ENCODE data around the gene CYB561D2. TPM values are rescaled to one million over a fixed set of nuclear protein-coding genes. Genes with fewer than 3 reads are reported as not detected.

Gene CYB561D2
- total and polyA plus RNA-seq, 3 experiments from 2014 or later, result 32.4 to 78.2 (median 37.7) TPM

- peak overlapping the region; percentile 91 for H3K4me3 ChIP-seq (ENCODE audit: low read length)
- H3K9me3 Mint-ChIP-seq, result no peaks in the 10 kb centered on the region
- peak overlapping the region; percentile 85 to 94 (median 92) for H3K4me3 Mint-ChIP-seq
- DNase-seq, result no peak
- no peaks in the 10 kb centered on the region for H3K9me3 ChIP-seq (ENCODE audit: low read length)
- H3K4me1 ChIP-seq (ENCODE audit: insufficient read depth, low read length), result peaks cover 35% of the 10 kb centered on the region
- H3K36me3 ChIP-seq (ENCODE audit: insufficient read depth, low read length), result no peaks in the 10 kb centered on the region
- CTCF ChIA-PET, result interaction anchor here (1.0 to 2.0 kb wide), 4 partner anchors 9 to 73 kb away, joined by 3 to 8 read pairs (median 4); partner anchors contain the start of genes CYB561D2, NPRL2, RASSF1 and TUSC2
- POLR2A ChIA-PET, result interaction anchor here (0.5 to 5.2 kb wide), 4 partner anchors 14 to 34 kb away, joined by 3 to 31 read pairs (median 10); partner anchors contain the start of genes HYAL3 and NAA80
- no peaks in the 10 kb centered on the region for H3K27me3 ChIP-seq (ENCODE audit: insufficient read depth, low read length, poor library complexity, severe bottlenecking)
- peak overlapping the region in 5 of 8 donors; percentile 47 to 93 (median 79) for H3K27ac Mint-ChIP-seq
- peaks cover 41 to 68% (median 53%) of the 10 kb centered on the region in 3 donors for H3K4me1 Mint-ChIP-seq
- H3K27ac ChIP-seq (ENCODE audit: low read depth, low read length), result peak overlapping the region; percentile 88
- peaks cover 0 to 8% (median 2%) of the 10 kb centered on the region in 3 donors for H3K36me3 Mint-ChIP-seq
- peaks cover 0 to 3% of the 10 kb centered on the region in 2 donors for H3K27me3 Mint-ChIP-seq
Measured at GRCh38 chr3:50319894-50320625, 30.6 kb upstream of the CYB561D2 start.

- peak in 4 of 5 donors; percentile 46 to 72 (median 54) for DNase-seq
- Mint-ChIP-seq H3K27me3 (peaks cover 0 to 3% of the 10 kb centered on the region in 2 donors), H3K9me3 (no peaks in the 10 kb centered on the region), H3K4me1 (peaks cover 37 to 62% (median 48%) of the 10 kb centered on the region in 3 donors), H3K27ac (peak overlapping the region; percentile 73 to 93 (median 87)), H3K4me3 (peak overlapping the region; percentile 85 to 94 (median 92)), H3K36me3 (peaks cover 0 to 14% (median 2%) of the 10 kb centered on the region in 3 donors)
- H3K27me3 ChIP-seq (ENCODE audit: insufficient read depth, low read length, poor library complexity, severe bottlenecking), result no peaks in the 10 kb centered on the region
- CTCF ChIA-PET, result interaction anchor here (1.0 to 2.0 kb wide), 7 partner anchors 16 to 74 kb away, joined by 3 to 9 read pairs (median 4); partner anchors contain the start of genes CYB561D2, HYAL3, NAA80 and NPRL2
- H3K4me3 ChIP-seq (ENCODE audit: low read length), result peak overlapping the region; percentile 91
- peak overlapping the region; percentile 88 for H3K27ac ChIP-seq (ENCODE audit: low read depth, low read length)
- H3K36me3 ChIP-seq (ENCODE audit: insufficient read depth, low read length), result peaks cover 2% of the 10 kb centered on the region
- POLR2A ChIA-PET, result interaction anchor here (0.5 to 2.3 kb wide), 6 partner anchors 15 to 76 kb away, joined by 3 to 12 read pairs (median 4); partner anchors contain the start of genes CYB561D2, HYAL3, NAA80 and NPRL2
- H3K4me1 ChIP-seq (ENCODE audit: insufficient read depth, low read length), result peaks cover 35% of the 10 kb centered on the region
- no peaks in the 10 kb centered on the region for H3K9me3 ChIP-seq (ENCODE audit: low read length)
Measured at GRCh38 chr3:50320853-50321335, 29.8 kb upstream of the CYB561D2 start.

GRCh38 chr3:50321336-50322114 lies 29.1 kb upstream of the CYB561D2 start:
- no peaks in the 10 kb centered on the region for H3K27me3 ChIP-seq (ENCODE audit: insufficient read depth, low read length, poor library complexity, severe bottlenecking)
- H3K36me3 Mint-ChIP-seq, result peaks cover 0 to 19% (median 0%) of the 10 kb centered on the region in 3 donors
- CTCF ChIA-PET, result interaction anchor here (1.4 to 2.0 kb wide), 6 partner anchors 11 to 29 kb away, joined by 3 to 9 read pairs (median 5); partner anchors contain the start of genes CYB561D2, HYAL3, NAA80 and NPRL2
- H3K9me3 Mint-ChIP-seq, result no peaks in the 10 kb centered on the region
- H3K4me3 Mint-ChIP-seq, result peak overlapping the region; percentile 80 to 93 (median 87)
- H3K4me3 ChIP-seq (ENCODE audit: low read length), result peak overlapping the region; percentile 91
- H3K9me3 ChIP-seq (ENCODE audit: low read length), result no peaks in the 10 kb centered on the region
- H3K4me1 Mint-ChIP-seq, result peaks cover 36 to 60% (median 44%) of the 10 kb centered on the region in 3 donors
- H3K27ac Mint-ChIP-seq, result peak overlapping the region in 7 of 8 donors; percentile 78 to 98 (median 91)
- peak overlapping the region; percentile 88 for H3K27ac ChIP-seq (ENCODE audit: low read depth, low read length)
- peaks cover 0 to 3% of the 10 kb centered on the region in 2 donors for H3K27me3 Mint-ChIP-seq
- peaks cover 29% of the 10 kb centered on the region for H3K4me1 ChIP-seq (ENCODE audit: insufficient read depth, low read length)
- peaks cover 4% of the 10 kb centered on the region for H3K36me3 ChIP-seq (ENCODE audit: insufficient read depth, low read length)
- POLR2A ChIA-PET, result interaction anchor here (0.5 to 2.3 kb wide), 4 partner anchors 15 to 76 kb away, joined by 4 to 9 read pairs (median 4); partner anchors contain the start of genes CYB561D2, HYAL3, NAA80 and NPRL2
- peak; percentile 70 to 84 (median 76) for DNase-seq

GRCh38 chr3:50322115-50322385 lies 28.6 kb upstream of the CYB561D2 start:
- Histone ChIP-seq H3K9me3 (ENCODE audit: low read length) (no peaks in the 10 kb centered on the region), H3K4me1 (ENCODE audit: insufficient read depth, low read length) (peaks cover 28% of the 10 kb centered on the region), H3K4me3 (ENCODE audit: low read length) (peak overlapping the region; percentile 91), H3K36me3 (ENCODE audit: insufficient read depth, low read length) (peaks cover 4% of the 10 kb centered on the region), H3K27me3 (ENCODE audit: insufficient read depth, low read length, poor library complexity, severe bottlenecking) (no peaks in the 10 kb centered on the region), H3K27ac (ENCODE audit: low read depth, low read length) (peak overlapping the region; percentile 88)
- ChIA-PET CTCF (interaction anchor here (1.4 to 2.0 kb wide), 6 partner anchors 10 to 28 kb away, joined by 3 to 9 read pairs (median 5); partner anchors contain the start of genes CYB561D2, HYAL3, NAA80 and NPRL2), POLR2A (interaction anchor here (1.4 to 2.3 kb wide), 3 partner anchors 15 to 29 kb away, joined by 4 to 9 read pairs (median 4); partner anchors contain the start of genes CYB561D2, HYAL3, NAA80 and NPRL2)
- H3K36me3 Mint-ChIP-seq, result peaks cover 0 to 21% (median 0%) of the 10 kb centered on the region in 3 donors
- DNase-seq, result no peak
- no peaks in the 10 kb centered on the region for H3K9me3 Mint-ChIP-seq
- peak overlapping the region in 1 of 8 donors; percentile 23 for H3K27ac Mint-ChIP-seq
- peaks cover 0 to 1% of the 10 kb centered on the region in 2 donors for H3K27me3 Mint-ChIP-seq
- peaks cover 35 to 59% (median 44%) of the 10 kb centered on the region in 3 donors for H3K4me1 Mint-ChIP-seq
- peak overlapping the region in 6 of 7 donors; percentile 80 to 93 (median 86) for H3K4me3 Mint-ChIP-seq

GRCh38 chr3:50322386-50323091 lies 28.1 kb upstream of the CYB561D2 start, which contains the start of gene HYAL2:
HYAL2 (minus strand) TSS chr3:50322745; CDS start chr3:50320489, 2,256 bp downstream.
- H3K27me3 Mint-ChIP-seq, result peaks cover 0 to 1% of the 10 kb centered on the region in 2 donors
- H3K36me3 ChIP-seq (ENCODE audit: insufficient read depth, low read length), result peaks cover 4% of the 10 kb centered on the region
- no peaks in the 10 kb centered on the region for H3K9me3 ChIP-seq (ENCODE audit: low read length)
- H3K4me1 ChIP-seq (ENCODE audit: insufficient read depth, low read length), result peaks cover 28% of the 10 kb centered on the region
- peaks cover 33 to 59% (median 44%) of the 10 kb centered on the region in 3 donors for H3K4me1 Mint-ChIP-seq
- no peak for DNase-seq
- H3K27ac ChIP-seq (ENCODE audit: low read depth, low read length), result peak within 1 kb of the TSS; percentile 88
- H3K9me3 Mint-ChIP-seq, result no peaks in the 10 kb centered on the region
- peaks cover 0 to 21% (median 0%) of the 10 kb centered on the region in 3 donors for H3K36me3 Mint-ChIP-seq
- ChIA-PET POLR2A (interaction anchor here (1.4 to 2.0 kb wide), 3 partner anchors 15 to 28 kb away, joined by 4 to 6 read pairs (median 4); partner anchors contain the start of genes CYB561D2, HYAL3, NAA80 and NPRL2), CTCF (interaction anchor here (1.4 to 2.0 kb wide), 7 partner anchors 10 to 76 kb away, joined by 3 to 9 read pairs (median 5); partner anchors contain the start of genes CYB561D2, HYAL3, NAA80 and NPRL2)
- H3K27me3 ChIP-seq (ENCODE audit: insufficient read depth, low read length, poor library complexity, severe bottlenecking), result no peaks in the 10 kb centered on the region
- peak within 1 kb of the TSS; percentile 78 to 98 (median 90) for H3K27ac Mint-ChIP-seq
- H3K4me3 Mint-ChIP-seq, result peak within 1 kb of the TSS; percentile 80 to 93 (median 87)
- peak within 1 kb of the TSS; percentile 91 for H3K4me3 ChIP-seq (ENCODE audit: low read length)

- Mint-ChIP-seq H3K4me3 (peak overlapping the region in 6 of 7 donors; percentile 8 to 81 (median 46)), H3K27ac (peak overlapping the region in 6 of 8 donors; percentile 43 to 84 (median 70)), H3K4me1 (peaks cover 34 to 58% (median 43%) of the 10 kb centered on the region in 3 donors), H3K9me3 (no peaks in the 10 kb centered on the region), H3K27me3 (peaks cover 0 to 1% of the 10 kb centered on the region in 2 donors), H3K36me3 (peaks cover 0 to 24% (median 0%) of the 10 kb centered on the region in 3 donors)
- Histone ChIP-seq H3K4me1 (ENCODE audit: insufficient read depth, low read length) (peaks cover 29% of the 10 kb centered on the region), H3K27me3 (ENCODE audit: insufficient read depth, low read length, poor library complexity, severe bottlenecking) (no peaks in the 10 kb centered on the region), H3K36me3 (ENCODE audit: insufficient read depth, low read length) (peaks cover 4% of the 10 kb centered on the region), H3K4me3 (ENCODE audit: low read length) (no peak overlapping the region), H3K9me3 (ENCODE audit: low read length) (no peaks in the 10 kb centered on the region), H3K27ac (ENCODE audit: low read depth, low read length) (no peak overlapping the region)
- ChIA-PET POLR2A (interaction anchor here (2.0 kb wide), 1 partner anchor 14 kb away, joined by 6 read pairs; no protein-coding TSS in a partner anchor), CTCF (interaction anchor here (1.1 to 2.0 kb wide), 6 partner anchors 9 to 128 kb away, joined by 3 to 9 read pairs (median 6); partner anchors contain the start of genes HYAL3 and NAA80)
- DNase-seq, result no peak
Measured at GRCh38 chr3:50323092-50323600, 27.5 kb upstream of the CYB561D2 start.

All from CD8-positive, alpha-beta memory T cell (primary cell).